HepG2 (cell line): ENCODE data around the gene GABBR2. TPM values are rescaled to one million over a fixed set of nuclear protein-coding genes. Genes with fewer than 3 reads are reported as not detected.
A peak's percentile ranks its signal among the peaks of the same experiment; 100 is the strongest.

ENCODE experiments used
- ATAC-seq: fragments of 200-7000 bp; cut with Tn5 transposase; 3 replicates; pipeline ENCODE4 v1.9.1; 2020; ENCODE audit warnings: mild to moderate bottlenecking, moderate library complexity
- BruUV-seq: library from RNA; stranded (reverse); fragments of 400-500 nt; replicated peaks from 2 replicates; lab custom pipeline; 2021; lab: Mats Ljungman, UMichigan
- CTCF ChIA-PET: fragments of 300-600 bp; formaldehyde crosslinking; extraction: SDS; loops from one replicate; lab custom pipeline; 2021; ENCODE audit warnings: low total read pairs, inconsistent platforms, low intra/inter-chr PET ratio; lab: Yijun Ruan, JAX
- POLR2A ChIA-PET: fragments of 350-600 bp; sonication (Branson Sonifier 250); formaldehyde crosslinking; loops from one replicate; lab custom pipeline; 2020; ENCODE audit warnings: antibody characterized with exemption, inconsistent platforms; lab: Yijun Ruan, JAX
- DNase-seq: peaks from one replicate; pipeline ENCODE4 v3.0.0-alpha.2; 2015; ENCODE audit warnings: low spot score
- FAIRE-seq: peaks from 3 replicates; lab custom pipeline; 2011; peaks lifted over from hg19 to GRCh38; lab: Jason Lieb, UNC
- H2AFZ ChIP-seq: one replicate; pipeline ENCODE4 v1.6.1; 2011; ENCODE audit warnings: low read length, inconsistent platforms
- H3K27ac ChIP-seq: fragments of 300-600 bp; 3 replicates; pipeline ENCODE4 v1.8.0; 2011; ENCODE audit warnings: mixed run types, mild to moderate bottlenecking, mixed read lengths, low read length, inconsistent platforms; ENCODE audit not compliant: insufficient read depth; ENCODE audit errors: extremely low read length
- H3K27me3 ChIP-seq, 2 experiments: fragments of 200-600 bp in 1 of 2; 2 replicates in 1 of 2; 3 replicates in 1 of 2; pipeline versions ENCODE4 v1.6.0 to v1.8.0; 2011; ENCODE audit warnings: low read length in 2 of 2, mild to moderate bottlenecking in 2 of 2, moderate library complexity in 2 of 2, inconsistent platforms in 1 of 2; ENCODE audit not compliant: insufficient read depth in 2 of 2, control insufficient read depth in 1 of 2
- H3K36me3 ChIP-seq, 2 experiments: fragments of 200-600 bp in 1 of 2; replicated peaks in 1 of 2; 2 replicates in 1 of 2; 3 replicates in 1 of 2; pipeline versions ENCODE4 v1.5.1 to v1.8.0; 2011; ENCODE audit warnings: low read length in 2 of 2, inconsistent platforms in 1 of 2; ENCODE audit not compliant: insufficient read depth in 2 of 2, control insufficient read depth in 1 of 2
- H3K4me1 ChIP-seq: 2 replicates; pipeline ENCODE4 v1.5.1; 2012; ENCODE audit warnings: low read length, inconsistent platforms; ENCODE audit not compliant: insufficient read depth
- H3K4me2 ChIP-seq: 2 replicates; pipeline ENCODE4 v1.6.0; 2011; ENCODE audit warnings: low read depth, low read length, inconsistent platforms
- H3K4me3 ChIP-seq, 3 experiments: fragments of 200-600 bp in 1 of 3; sonication (generic), shearing (Covaris generic) in 1 of 3; replicated peaks in 1 of 3; 2 replicates each; pipeline ENCODE4 v1.5.1; 2011 to 2016; ENCODE audit warnings: low read length in 3 of 3, inconsistent platforms in 2 of 3, low read depth in 2 of 3, mild to moderate bottlenecking in 2 of 3, control low read depth in 1 of 3, mixed read lengths in 1 of 3; ENCODE audit not compliant: insufficient read depth in 1 of 3
- H3K79me2 ChIP-seq: one replicate; pipeline ENCODE4 v1.6.1; 2011; ENCODE audit warnings: low read length, inconsistent platforms; ENCODE audit not compliant: insufficient read depth
- H3K9ac ChIP-seq: 2 replicates; pipeline ENCODE4 v1.6.0; 2011; ENCODE audit warnings: mild to moderate bottlenecking, low read depth, low read length, inconsistent platforms; ENCODE audit not compliant: insufficient read depth
- H3K9me3 ChIP-seq: 2 replicates; pipeline ENCODE4 v1.5.1; 2012; ENCODE audit warnings: mild to moderate bottlenecking, low read length
- H4K20me1 ChIP-seq: 2 replicates; pipeline ENCODE4 v1.6.0; 2011; ENCODE audit warnings: inconsistent platforms, mild to moderate bottlenecking, low read length, moderate library complexity; ENCODE audit not compliant: insufficient read depth
- AGO1 ChIP-seq: fragments of 200-400 bp; formaldehyde crosslinking; IDR thresholded peaks from 2 replicates; pipeline ENCODE4 v1.6.1; 2017; ENCODE audit warnings: mild to moderate bottlenecking, low read depth, low read length, moderate library complexity; ENCODE audit not compliant: poor library complexity, severe bottlenecking
- AKAP8 ChIP-seq: sonication (generic); formaldehyde crosslinking; IDR thresholded peaks from 2 replicates; pipeline ENCODE4 v1.5.1; 2020; ENCODE audit warnings: mild to moderate bottlenecking, missing genetic modification reagents
- MEF2D ChIP-seq: sonication (generic); formaldehyde crosslinking; IDR thresholded peaks from 2 replicates; pipeline ENCODE4 v1.5.1; 2020; ENCODE audit warnings: mild to moderate bottlenecking, missing genetic modification reagents
- PHF8 ChIP-seq: sonication (generic); formaldehyde crosslinking; IDR thresholded peaks from 2 replicates; pipeline ENCODE4 v1.5.0; 2020; ENCODE audit warnings: missing genetic modification reagents
- RBFOX2 ChIP-seq: fragments of 200-400 bp; formaldehyde crosslinking; IDR thresholded peaks from 2 replicates; pipeline ENCODE4 v1.6.1; 2017; ENCODE audit warnings: low read depth, mild to moderate bottlenecking, low read length
- SIX4 ChIP-seq: sonication (generic); formaldehyde crosslinking; IDR thresholded peaks from 2 replicates; pipeline ENCODE4 v1.4.0; 2020; ENCODE audit warnings: missing genetic modification reagents
- SP4 ChIP-seq: sonication (generic); formaldehyde crosslinking; IDR thresholded peaks from 2 replicates; pipeline ENCODE4 v1.8.1; 2023; ENCODE audit warnings: mild to moderate bottlenecking, missing genetic modification reagents
- ZNF10 ChIP-seq: sonication (generic); formaldehyde crosslinking; IDR thresholded peaks from 2 replicates; pipeline ENCODE4 v1.4.0; 2020; ENCODE audit warnings: mild to moderate bottlenecking, low read depth, missing genetic modification reagents, borderline replicate concordance
- ZNF121 ChIP-seq: sonication (generic); formaldehyde crosslinking; IDR thresholded peaks from 2 replicates; pipeline ENCODE4 v1.5.0; 2020; ENCODE audit warnings: mild to moderate bottlenecking, missing genetic modification reagents
- ZNF180 ChIP-seq: sonication (generic); formaldehyde crosslinking; IDR thresholded peaks from 2 replicates; pipeline ENCODE4 v1.4.0; 2020; ENCODE audit warnings: low read depth, missing genetic modification reagents, borderline replicate concordance
- ZNF766 ChIP-seq: sonication (generic); formaldehyde crosslinking; IDR thresholded peaks from 2 replicates; pipeline ENCODE4 v1.5.0; 2020; ENCODE audit warnings: missing genetic modification reagents, borderline replicate concordance
- WGBS: methylation state at CpG from one replicate; pipeline ENCODE4 v1.1.6; 2017; ENCODE audit warnings: low lambda C conversion rate; 5-methylcytosine and 5-hydroxymethylcytosine counted together
- in situ Hi-C: cut with HindIII; loops from 2 replicates; pipeline ENCODE4 v1.10.0; 2017; ENCODE audit warnings: low pct_unique_long_range_greater_than_20kb; ENCODE audit not compliant: extremely low pct_ligation_motif_present
- intact Hi-C: fragments of 100-400 bp; cut with micrococcal nuclease; formaldehyde crosslinking; loops from one replicate; pipeline ENCODE4 v1.10.0; 2022; ENCODE audit not compliant: unreplicated experiment
- polyA plus RNA-seq, 8 experiments: library from polyadenylated mRNA; depleted of rRNA in 3 of 8; stranded (reverse) in 7 of 8; unstranded in 1 of 8; fragments of >200 nt; fragmentation: Illumina TruSeq in 4 of 8; extraction: Trizol in 4 of 8; gene quantifications; 2 replicates each; pipeline versions ENCODE4 v1.2.1 to v1.2.3, GENCODE V29; 2011 to 2016; ENCODE audit warnings: low read depth in 4 of 8, missing spikeins in 1 of 8, mixed read lengths in 1 of 8; ENCODE audit not compliant: insufficient read depth in 1 of 8
- total RNA-seq, 5 experiments: library from RNA; depleted of rRNA; stranded (reverse); fragments of >200 nt; fragmentation: Illumina TruSeq; extraction: Trizol; gene quantifications; 2 replicates each; pipeline ENCODE4 v1.2.3, GENCODE V29; 2016; ENCODE audit warnings: low read depth in 1 of 5
- TF ChIP-seq, protein P1 (sequence below): sonication (generic); formaldehyde crosslinking; IDR thresholded peaks from 2 replicates; pipeline ENCODE4 v1.8.1; 2022; ENCODE audit warnings: low read depth, mild to moderate bottlenecking, missing genetic modification reagents
- TF ChIP-seq, protein P2 (sequence below): IDR thresholded peaks from 2 replicates; pipeline ENCODE4 v1.6.1; 2012; ENCODE audit warnings: inconsistent platforms
- TF ChIP-seq, protein P3 (sequence below): sonication (generic); formaldehyde crosslinking; IDR thresholded peaks from 2 replicates; pipeline ENCODE4 v1.4.0; 2020; ENCODE audit warnings: missing genetic modification reagents
- TF ChIP-seq, protein P4 (sequence below): sonication (generic); formaldehyde crosslinking; IDR thresholded peaks from 2 replicates; pipeline ENCODE4 v1.4.0; 2020; ENCODE audit warnings: missing genetic modification reagents
- TF ChIP-seq, protein P5 (sequence below): sonication (generic); formaldehyde crosslinking; IDR thresholded peaks from 2 replicates; pipeline ENCODE4 v1.9.0; 2022; ENCODE audit warnings: missing genetic modification reagents, mild to moderate bottlenecking, borderline replicate concordance
- TF ChIP-seq, protein P6 (sequence below): sonication (generic); formaldehyde crosslinking; IDR thresholded peaks from 2 replicates; pipeline ENCODE4 v1.5.0; 2020; ENCODE audit warnings: mild to moderate bottlenecking, missing genetic modification reagents

GABBR2 gene
- total and polyA plus RNA-seq, 2 of the 13 experiments (the other 11 are each of a cell fraction or from before 2014, with no cell fraction given): 0.02 TPM; not detected in 1

DNA sequence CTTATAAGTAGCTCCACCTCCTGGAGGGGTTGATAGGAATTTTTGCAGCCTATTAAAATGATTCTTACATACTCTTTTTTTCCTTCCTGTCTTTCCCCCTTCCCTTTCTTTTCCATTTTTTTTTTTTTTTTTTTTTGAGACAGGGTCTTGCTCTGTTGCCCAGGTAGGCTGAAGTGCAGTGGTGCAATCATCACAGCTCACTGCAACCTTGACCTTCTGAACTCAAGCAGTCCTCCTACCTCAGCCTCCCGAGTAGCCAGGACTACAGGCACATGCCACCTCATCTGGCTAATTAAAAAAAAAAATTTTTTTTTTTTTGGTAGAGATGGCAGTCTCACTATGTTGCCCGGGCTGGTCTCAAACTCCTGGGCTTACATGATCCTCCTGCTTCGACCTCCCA lies 448.9 kb downstream of the GABBR2 start:
- no TSS peak for BruUV-seq
- Histone ChIP-seq H3K27me3 (no peaks in the 10 kb centered on the region; a peak in 1 of 5 replicates), H3K4me3 (no peak overlapping the region), H3K79me2 (no peaks in the 10 kb centered on the region), H3K4me1 (peaks cover 26% of the 10 kb centered on the region), H3K9me3 (no peaks in the 10 kb centered on the region), H3K9ac (no peak overlapping the region), H3K27ac (no peak overlapping the region), H4K20me1 (no peaks in the 10 kb centered on the region)
- FAIRE-seq: no peak
- DNase-seq: no peak
- ChIA-PET CTCF (no interaction called here), POLR2A (interaction anchor here (0.6 to 2.0 kb wide), 2 partner anchors 31 to 177 kb away, joined by 3 to 6 read pairs; no protein-coding TSS in a partner anchor)
- intact Hi-C loops: loop anchor here (5.0 kb wide), 2 partner anchors 67 to 337 kb away; partner anchors contain the start of genes CORO2A and TRMO
- 48% methylated on average over 3 of the region's 3 CpGs for WGBS
- ATAC-seq: no peak
- TF ChIP-seq, protein P1, sequence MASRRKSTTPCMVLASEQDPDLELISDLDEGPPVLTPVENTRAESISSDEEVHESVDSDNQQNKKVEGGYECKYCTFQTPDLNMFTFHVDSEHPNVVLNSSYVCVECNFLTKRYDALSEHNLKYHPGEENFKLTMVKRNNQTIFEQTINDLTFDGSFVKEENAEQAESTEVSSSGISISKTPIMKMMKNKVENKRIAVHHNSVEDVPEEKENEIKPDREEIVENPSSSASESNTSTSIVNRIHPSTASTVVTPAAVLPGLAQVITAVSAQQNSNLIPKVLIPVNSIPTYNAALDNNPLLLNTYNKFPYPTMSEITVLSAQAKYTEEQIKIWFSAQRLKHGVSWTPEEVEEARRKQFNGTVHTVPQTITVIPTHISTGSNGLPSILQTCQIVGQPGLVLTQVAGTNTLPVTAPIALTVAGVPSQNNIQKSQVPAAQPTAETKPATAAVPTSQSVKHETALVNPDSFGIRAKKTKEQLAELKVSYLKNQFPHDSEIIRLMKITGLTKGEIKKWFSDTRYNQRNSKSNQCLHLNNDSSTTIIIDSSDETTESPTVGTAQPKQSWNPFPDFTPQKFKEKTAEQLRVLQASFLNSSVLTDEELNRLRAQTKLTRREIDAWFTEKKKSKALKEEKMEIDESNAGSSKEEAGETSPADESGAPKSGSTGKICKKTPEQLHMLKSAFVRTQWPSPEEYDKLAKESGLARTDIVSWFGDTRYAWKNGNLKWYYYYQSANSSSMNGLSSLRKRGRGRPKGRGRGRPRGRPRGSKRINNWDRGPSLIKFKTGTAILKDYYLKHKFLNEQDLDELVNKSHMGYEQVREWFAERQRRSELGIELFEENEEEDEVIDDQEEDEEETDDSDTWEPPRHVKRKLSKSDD (CRISPR knock-in tag): no peak
- TF ChIP-seq PHF8 (CRISPR knock-in tag): no peak
- no peak for TF ChIP-seq AGO1
- no peak for TF ChIP-seq ZNF10
- peak; percentile 76 for TF ChIP-seq ZNF121 (CRISPR knock-in tag)
- TF ChIP-seq SP4: no peak
- TF ChIP-seq, protein P2, sequence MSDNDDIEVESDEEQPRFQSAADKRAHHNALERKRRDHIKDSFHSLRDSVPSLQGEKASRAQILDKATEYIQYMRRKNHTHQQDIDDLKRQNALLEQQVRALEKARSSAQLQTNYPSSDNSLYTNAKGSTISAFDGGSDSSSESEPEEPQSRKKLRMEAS: no peak
- TF ChIP-seq, protein P3, sequence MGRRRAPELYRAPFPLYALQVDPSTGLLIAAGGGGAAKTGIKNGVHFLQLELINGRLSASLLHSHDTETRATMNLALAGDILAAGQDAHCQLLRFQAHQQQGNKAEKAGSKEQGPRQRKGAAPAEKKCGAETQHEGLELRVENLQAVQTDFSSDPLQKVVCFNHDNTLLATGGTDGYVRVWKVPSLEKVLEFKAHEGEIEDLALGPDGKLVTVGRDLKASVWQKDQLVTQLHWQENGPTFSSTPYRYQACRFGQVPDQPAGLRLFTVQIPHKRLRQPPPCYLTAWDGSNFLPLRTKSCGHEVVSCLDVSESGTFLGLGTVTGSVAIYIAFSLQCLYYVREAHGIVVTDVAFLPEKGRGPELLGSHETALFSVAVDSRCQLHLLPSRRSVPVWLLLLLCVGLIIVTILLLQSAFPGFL (CRISPR knock-in tag): no peak
- TF ChIP-seq, protein P4, sequence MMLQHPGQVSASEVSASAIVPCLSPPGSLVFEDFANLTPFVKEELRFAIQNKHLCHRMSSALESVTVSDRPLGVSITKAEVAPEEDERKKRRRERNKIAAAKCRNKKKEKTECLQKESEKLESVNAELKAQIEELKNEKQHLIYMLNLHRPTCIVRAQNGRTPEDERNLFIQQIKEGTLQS: no peak
- no peak for TF ChIP-seq ZNF180 (CRISPR knock-in tag)
- TF ChIP-seq, protein P5, sequence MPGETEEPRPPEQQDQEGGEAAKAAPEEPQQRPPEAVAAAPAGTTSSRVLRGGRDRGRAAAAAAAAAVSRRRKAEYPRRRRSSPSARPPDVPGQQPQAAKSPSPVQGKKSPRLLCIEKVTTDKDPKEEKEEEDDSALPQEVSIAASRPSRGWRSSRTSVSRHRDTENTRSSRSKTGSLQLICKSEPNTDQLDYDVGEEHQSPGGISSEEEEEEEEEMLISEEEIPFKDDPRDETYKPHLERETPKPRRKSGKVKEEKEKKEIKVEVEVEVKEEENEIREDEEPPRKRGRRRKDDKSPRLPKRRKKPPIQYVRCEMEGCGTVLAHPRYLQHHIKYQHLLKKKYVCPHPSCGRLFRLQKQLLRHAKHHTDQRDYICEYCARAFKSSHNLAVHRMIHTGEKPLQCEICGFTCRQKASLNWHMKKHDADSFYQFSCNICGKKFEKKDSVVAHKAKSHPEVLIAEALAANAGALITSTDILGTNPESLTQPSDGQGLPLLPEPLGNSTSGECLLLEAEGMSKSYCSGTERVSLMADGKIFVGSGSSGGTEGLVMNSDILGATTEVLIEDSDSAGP (CRISPR knock-in tag): no peak
- TF ChIP-seq SIX4 (CRISPR knock-in tag): no peak
- no peak for TF ChIP-seq RBFOX2
- TF ChIP-seq AKAP8 (CRISPR knock-in tag): no peak
- TF ChIP-seq, protein P6, sequence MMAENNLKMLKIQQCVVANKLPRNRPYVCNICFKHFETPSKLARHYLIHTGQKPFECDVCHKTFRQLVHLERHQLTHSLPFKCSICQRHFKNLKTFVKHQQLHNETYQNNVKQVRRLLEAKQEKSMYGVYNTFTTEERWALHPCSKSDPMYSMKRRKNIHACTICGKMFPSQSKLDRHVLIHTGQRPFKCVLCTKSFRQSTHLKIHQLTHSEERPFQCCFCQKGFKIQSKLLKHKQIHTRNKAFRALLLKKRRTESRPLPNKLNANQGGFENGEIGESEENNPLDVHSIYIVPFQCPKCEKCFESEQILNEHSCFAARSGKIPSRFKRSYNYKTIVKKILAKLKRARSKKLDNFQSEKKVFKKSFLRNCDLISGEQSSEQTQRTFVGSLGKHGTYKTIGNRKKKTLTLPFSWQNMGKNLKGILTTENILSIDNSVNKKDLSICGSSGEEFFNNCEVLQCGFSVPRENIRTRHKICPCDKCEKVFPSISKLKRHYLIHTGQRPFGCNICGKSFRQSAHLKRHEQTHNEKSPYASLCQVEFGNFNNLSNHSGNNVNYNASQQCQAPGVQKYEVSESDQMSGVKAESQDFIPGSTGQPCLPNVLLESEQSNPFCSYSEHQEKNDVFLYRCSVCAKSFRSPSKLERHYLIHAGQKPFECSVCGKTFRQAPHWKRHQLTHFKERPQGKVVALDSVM (CRISPR knock-in tag): peak; percentile 64
- no peak for TF ChIP-seq MEF2D (CRISPR knock-in tag)
- TF ChIP-seq ZNF766 (CRISPR knock-in tag): no peak
- TF ChIP-seq, all 625 proteins: peak for 2
- H2AFZ ChIP-seq: no peak overlapping the region
- H3K4me2 ChIP-seq: no peak overlapping the region
- no peaks in the 10 kb centered on the region for H3K36me3 ChIP-seq
- in situ Hi-C loops: loop anchor here (5.0 kb wide), 1 partner anchor 52 kb away; no protein-coding TSS in a partner anchor
